ENCODE measurements around the gene ISLR. TPM values are rescaled to one million over a fixed set of nuclear protein-coding genes. Genes with fewer than 3 reads are reported as not detected.

The ISLR gene
- total and polyA plus RNA-seq, 8 donors: 3.5 to 44.6 (median 12.0) TPM

GRCh38 chr15:74221399-74222239 lies 48.1 kb downstream of the ISLR start:
- intact Hi-C loops (cut with DNase I; ENCODE audit: low total_unique reads): no loop called here
- WGBS, 5 donors: 46 to 60% (median 55%) methylated on average over 9 to 12 of the region's 12 CpGs
- H3K9me3 ChIP-seq: no peaks in the 10 kb centered on the region
- H3K4me3 ChIP-seq: no peak overlapping the region
- H3K27me3 ChIP-seq: peaks cover 0 to 65% (median 0%) of the 10 kb centered on the region in 3 donors
- no peak for TF ChIP-seq CTCF (IDR thresholded peaks at IDR 0.05)
- no peak for TF ChIP-seq POLR2A (IDR thresholded peaks at IDR 0.05)
- no peak for TF ChIP-seq POLR2AphosphoS5 (IDR thresholded peaks at IDR 0.05)
- TF ChIP-seq EP300 (IDR thresholded peaks at IDR 0.05): no peak
- no peak overlapping the region for H3K27ac ChIP-seq
- no peaks in the 10 kb centered on the region for H3K36me3 ChIP-seq
- peaks cover 0 to 5% (median 0%) of the 10 kb centered on the region in 4 donors for H3K4me1 ChIP-seq
- DNase-seq: no peak

- no peak overlapping the region for H3K4me3 ChIP-seq
- peak in 1 of 2 donors; percentile 64 for DNase-seq
- TF ChIP-seq POLR2A (IDR thresholded peaks at IDR 0.05) (no peak), EP300 (IDR thresholded peaks at IDR 0.05) (no peak), POLR2AphosphoS5 (IDR thresholded peaks at IDR 0.05) (no peak), CTCF (IDR thresholded peaks at IDR 0.05) (no peak)
Measured at GRCh38 chr15:74222240-74223119, 49.0 kb downstream of the ISLR start.

GRCh38 chr15:74225928-74226327 lies 52.4 kb downstream of the ISLR start:
- intact Hi-C loops (cut with DNase I; ENCODE audit: low total_unique reads): no loop called here
- peaks cover 0 to 84% (median 4%) of the 10 kb centered on the region in 3 donors for H3K27me3 ChIP-seq
- TF ChIP-seq EP300 (IDR thresholded peaks at IDR 0.05): no peak
- WGBS, 5 donors: 78 to 80% (median 79%) methylated on average over 5 of the region's 5 CpGs
- no peak for DNase-seq
- H3K9me3 ChIP-seq: no peaks in the 10 kb centered on the region
- no peak overlapping the region for H3K4me3 ChIP-seq
- H3K4me1 ChIP-seq: peaks cover 0 to 12% (median 8%) of the 10 kb centered on the region in 4 donors
- no peak overlapping the region for H3K27ac ChIP-seq
- no peaks in the 10 kb centered on the region for H3K36me3 ChIP-seq

More at GRCh38 chr15:74222240-74223119, 49.0 kb downstream of the ISLR start:
- peaks cover 0 to 72% (median 0%) of the 10 kb centered on the region in 3 donors for H3K27me3 ChIP-seq
- H3K9me3 ChIP-seq: no peaks in the 10 kb centered on the region
- 42 to 58% (median 47%) methylated on average over 25 of the region's 25 CpGs for WGBS, 5 donors
- intact Hi-C loops (cut with DNase I; ENCODE audit: low total_unique reads): no loop called here
- peaks cover 0 to 2% (median 0%) of the 10 kb centered on the region in 4 donors for H3K4me1 ChIP-seq
- no peaks in the 10 kb centered on the region for H3K36me3 ChIP-seq
- H3K27ac ChIP-seq: no peak overlapping the region

Small RNA genes within 50 kb of the gene (small RNA-seq; reads per million reads assigned to genes)
- gene RF00017: 0 reads per million in 4 donors

Other genes with a start within 250 kb of the ISLR start
- 10 to 100 TPM in 4 of 5 donors, 1 to 10 TPM in 1; 6.2 to 48.4 (median 36.8) TPM for gene LOXL1, start 247.2 kb upstream of the ISLR start, total RNA-seq
- 10 to 100 TPM in 2 of 3 donors, 1 to 10 TPM in 1; 5.2 to 25.8 (median 12.5) TPM for gene LOXL1, start 247.2 kb upstream of the ISLR start, polyA plus RNA-seq
- gene STOML1, start 181.4 kb upstream of the ISLR start, total RNA-seq: 10 to 100 TPM in 2 of 5 donors, 1 to 10 TPM in 3; 5.3 to 26.4 (median 9.8) TPM
- gene STOML1, start 181.4 kb upstream of the ISLR start, polyA plus RNA-seq: 10 to 100 TPM in 1 of 3 donors, 1 to 10 TPM in 2; 8.0 to 13.3 (median 9.6) TPM
- gene PML, start 179.0 kb upstream of the ISLR start, total RNA-seq: 100 to 1,000 TPM in 2 of 5 donors, 10 to 100 TPM in 3; 27.7 to 170 (median 65.9) TPM
- gene PML, start 179.0 kb upstream of the ISLR start, polyA plus RNA-seq: 10 to 100 TPM; 16.0 to 25.8 (median 21.9) TPM
- gene GOLGA6A, start 91.2 kb upstream of the ISLR start, total RNA-seq: 1 to 10 TPM in 1 of 5 donors, not detected in 4; 1.1 TPM
- not detected for gene GOLGA6A, start 91.2 kb upstream of the ISLR start, polyA plus RNA-seq
- 1 to 10 TPM in 2 of 5 donors, under 1 TPM in 1, not detected in 2; 0.29 to 4.4 (median 1.0) TPM for gene ISLR2, start 43.1 kb upstream of the ISLR start, total RNA-seq
- under 1 TPM in 2 of 3 donors, not detected in 1; 0.19 to 0.30 TPM for gene ISLR2, start 43.1 kb upstream of the ISLR start, polyA plus RNA-seq
- gene STRA6, start 29.1 kb downstream of the ISLR start, total RNA-seq: 1 to 10 TPM in 1 of 5 donors, not detected in 4; 1.5 TPM
- gene STRA6, start 29.1 kb downstream of the ISLR start, polyA plus RNA-seq: under 1 TPM in 1 of 3 donors, not detected in 2; 0.95 TPM
- gene CCDC33, start 62.6 kb downstream of the ISLR start, total RNA-seq: 1 to 10 TPM in 1 of 5 donors, under 1 TPM in 2, not detected in 2; 0.58 to 9.4 (median 0.73) TPM
- not detected for gene CCDC33, start 62.6 kb downstream of the ISLR start, polyA plus RNA-seq
- gene CYP11A1, start 193.9 kb downstream of the ISLR start, total RNA-seq: 1 to 10 TPM in 1 of 5 donors, not detected in 4; 3.9 TPM
- gene CYP11A1, start 193.9 kb downstream of the ISLR start, polyA plus RNA-seq: 10 to 100 TPM in 1 of 3 donors, 1 to 10 TPM in 2; 2.5 to 10.2 (median 4.5) TPM